ENCODE results near the gene RBM38.

Gene RBM38

GRCh38 chr20:57433657-57434389 lies 42.6 kb downstream of the RBM38 start:
- TF ChIP-seq EZH2 (IDR thresholded peaks at IDR 0.05; ENCODE audit: borderline replicate concordance, low read depth, low read length, severe bottlenecking) (no peak), CTCF (IDR thresholded peaks at IDR 0.05; ENCODE audit: borderline replicate concordance, extremely low read depth, low read length, poor library complexity, severe bottlenecking) (no peak)
- DNase-seq = no peak
- Histone ChIP-seq H3K79me2 (ENCODE audit: insufficient read depth, low read length) (no peaks in the 10 kb centered on the region), H3K4me2 (ENCODE audit: insufficient read depth, low read length) (no peak overlapping the region), H2AFZ (ENCODE audit: low read depth, low read length) (no peak overlapping the region), H3K9me3 (ENCODE audit: insufficient read depth, low read length, severe bottlenecking) (no peaks in the 10 kb centered on the region), H3K4me1 (ENCODE audit: insufficient read depth, low read length) (peaks cover 14% of the 10 kb centered on the region), H3K4me3 (ENCODE audit: low read depth in 1 of 2, low read length in 2 of 2) (no peak overlapping the region), H3K9ac (ENCODE audit: low read depth, low read length) (no peak overlapping the region), H3K27me3 (ENCODE audit: insufficient read depth, low read length, poor library complexity) (peaks cover 25% of the 10 kb centered on the region), H3K27ac (ENCODE audit: low read length) (no peak overlapping the region), H3K36me3 (ENCODE audit: insufficient read depth, low read length) (no peaks in the 10 kb centered on the region), H4K20me1 (ENCODE audit: insufficient read depth, low read length) (peaks cover 48% of the 10 kb centered on the region)
- ATAC-seq (ENCODE audit: insufficient read depth, low read depth) = no peak

DNA sequence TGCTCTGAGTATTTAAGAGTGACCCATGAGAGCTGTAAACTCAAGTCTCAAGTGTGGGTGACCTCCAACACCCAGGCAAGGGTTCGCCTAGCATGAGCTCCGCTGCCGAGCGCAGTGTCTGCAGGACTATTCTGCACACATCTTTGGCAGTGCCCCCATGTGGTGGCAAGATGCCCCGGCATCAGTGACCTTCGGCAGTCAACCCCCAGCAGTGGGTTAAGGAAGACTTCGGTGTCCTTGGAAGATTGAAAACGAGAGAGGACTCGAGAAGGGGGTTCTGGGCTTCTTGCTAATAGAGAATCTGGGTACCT lies 43.1 kb downstream of the RBM38 start:
- DNase-seq (peak; percentile 19), ATAC-seq (ENCODE audit: insufficient read depth, low read depth) (no peak)
- H2AFZ ChIP-seq (ENCODE audit: low read depth, low read length) = no peak overlapping the region
- no peaks in the 10 kb centered on the region for H3K36me3 ChIP-seq (ENCODE audit: insufficient read depth, low read length)
- H3K4me3 ChIP-seq (ENCODE audit: low read depth in 1 of 2, low read length in 2 of 2) = no peak overlapping the region
- no peaks in the 10 kb centered on the region for H3K79me2 ChIP-seq (ENCODE audit: insufficient read depth, low read length)
- peaks cover 14% of the 10 kb centered on the region for H3K4me1 ChIP-seq (ENCODE audit: insufficient read depth, low read length)
- H3K27ac ChIP-seq (ENCODE audit: low read length) = no peak overlapping the region
- TF ChIP-seq CTCF (IDR thresholded peaks at IDR 0.05; ENCODE audit: borderline replicate concordance, extremely low read depth, low read length, poor library complexity, severe bottlenecking) (peak; percentile 53), EZH2 (IDR thresholded peaks at IDR 0.05; ENCODE audit: borderline replicate concordance, low read depth, low read length, severe bottlenecking) (no peak)
- no peaks in the 10 kb centered on the region for H3K9me3 ChIP-seq (ENCODE audit: insufficient read depth, low read length, severe bottlenecking)
- peaks cover 25% of the 10 kb centered on the region for H3K27me3 ChIP-seq (ENCODE audit: insufficient read depth, low read length, poor library complexity)
- H4K20me1 ChIP-seq (ENCODE audit: insufficient read depth, low read length) = peaks cover 45% of the 10 kb centered on the region
- no peak overlapping the region for H3K4me2 ChIP-seq (ENCODE audit: insufficient read depth, low read length)
- H3K9ac ChIP-seq (ENCODE audit: low read depth, low read length) = no peak overlapping the region

DNA sequence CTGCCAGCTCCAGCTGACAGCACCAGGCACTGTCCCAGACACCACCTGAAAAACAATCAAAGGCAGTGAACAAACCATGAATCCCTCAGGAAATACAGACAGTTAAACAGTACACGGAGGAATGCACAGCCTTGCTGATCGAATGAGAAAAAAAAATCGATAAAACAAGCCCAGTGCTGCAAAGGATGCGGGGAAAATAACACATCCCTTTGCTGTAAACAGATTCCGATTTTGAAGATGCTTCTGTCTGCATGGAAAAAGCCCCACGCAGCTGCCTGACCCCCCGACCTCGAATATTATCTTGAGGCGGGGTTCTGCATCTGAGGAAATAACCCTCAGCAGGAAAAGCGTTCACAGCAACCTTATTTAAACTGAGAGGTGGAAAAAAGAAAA lies 43.9 kb downstream of the RBM38 start:
- Histone ChIP-seq H4K20me1 (ENCODE audit: insufficient read depth, low read length) (peaks cover 49% of the 10 kb centered on the region), H3K4me2 (ENCODE audit: insufficient read depth, low read length) (no peak overlapping the region), H3K9ac (ENCODE audit: low read depth, low read length) (no peak overlapping the region), H3K36me3 (ENCODE audit: insufficient read depth, low read length) (no peaks in the 10 kb centered on the region), H3K9me3 (ENCODE audit: insufficient read depth, low read length, severe bottlenecking) (no peaks in the 10 kb centered on the region), H3K27ac (ENCODE audit: low read length) (no peak overlapping the region), H3K4me3 (ENCODE audit: low read depth in 1 of 2, low read length in 2 of 2) (no peak overlapping the region), H3K27me3 (ENCODE audit: insufficient read depth, low read length, poor library complexity) (peaks cover 25% of the 10 kb centered on the region), H3K79me2 (ENCODE audit: insufficient read depth, low read length) (no peaks in the 10 kb centered on the region), H3K4me1 (ENCODE audit: insufficient read depth, low read length) (peaks cover 14% of the 10 kb centered on the region), H2AFZ (ENCODE audit: low read depth, low read length) (no peak overlapping the region)
- TF ChIP-seq EZH2 (IDR thresholded peaks at IDR 0.05; ENCODE audit: borderline replicate concordance, low read depth, low read length, severe bottlenecking) (no peak), CTCF (IDR thresholded peaks at IDR 0.05; ENCODE audit: borderline replicate concordance, extremely low read depth, low read length, poor library complexity, severe bottlenecking) (no peak)
- ATAC-seq (ENCODE audit: insufficient read depth, low read depth) = no peak
- DNase-seq = no peak

All from DND-41 (cell line).